Measurements from ENCODE around the gene SEL1L3.

Gene SEL1L3

DNA sequence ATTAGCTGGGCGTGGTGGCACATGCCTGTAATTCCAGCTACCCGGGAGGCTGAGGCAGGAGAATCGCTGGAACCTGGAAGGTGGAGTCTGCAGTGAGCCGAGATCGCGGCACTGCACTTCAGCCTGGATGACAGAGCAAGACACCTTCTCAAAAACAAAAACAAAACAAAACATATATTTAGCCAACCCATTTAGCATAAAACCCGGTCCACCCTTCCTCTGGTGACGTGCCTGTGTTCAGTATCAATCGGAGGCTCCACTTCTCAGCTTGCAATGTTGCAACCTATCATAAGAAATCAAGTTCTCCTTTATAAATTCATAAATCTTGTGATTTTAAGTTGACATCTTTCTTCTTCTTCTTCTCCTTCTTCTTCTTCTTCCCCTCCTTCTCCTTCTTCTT, 133.2 kb downstream of the SEL1L3 start:
- Mint-ChIP-seq H3K36me3 (no peaks in the 10 kb centered on the region), H3K9me3 (no peaks in the 10 kb centered on the region), H3K4me3 (no peak overlapping the region), H3K4me1 (no peaks in the 10 kb centered on the region), H3K27ac (no peak overlapping the region), H3K27me3 (no peaks in the 10 kb centered on the region)

DNA sequence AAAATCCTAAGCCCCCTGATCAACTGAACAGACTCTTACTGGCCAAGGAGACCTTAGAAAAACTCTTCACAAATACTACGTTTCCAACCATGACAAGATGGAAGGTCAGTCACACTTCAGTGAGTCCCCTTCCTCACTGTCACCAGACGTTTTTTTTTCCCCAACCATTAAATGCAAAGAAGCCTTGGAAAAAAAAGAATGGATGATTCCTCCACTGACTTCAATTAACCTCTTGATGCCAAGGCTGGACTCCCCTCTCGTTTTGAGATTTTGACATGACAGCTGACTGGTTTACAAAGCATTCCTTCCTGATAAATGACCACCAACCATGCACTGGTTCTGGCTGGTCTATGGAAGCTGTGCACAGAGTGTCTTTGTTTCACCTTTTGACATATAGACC, 133.9 kb downstream of the SEL1L3 start:
- Mint-ChIP-seq H3K27ac (no peak overlapping the region), H3K4me3 (no peak overlapping the region), H3K27me3 (no peaks in the 10 kb centered on the region), H3K36me3 (no peaks in the 10 kb centered on the region), H3K9me3 (no peaks in the 10 kb centered on the region), H3K4me1 (no peaks in the 10 kb centered on the region)

DNA sequence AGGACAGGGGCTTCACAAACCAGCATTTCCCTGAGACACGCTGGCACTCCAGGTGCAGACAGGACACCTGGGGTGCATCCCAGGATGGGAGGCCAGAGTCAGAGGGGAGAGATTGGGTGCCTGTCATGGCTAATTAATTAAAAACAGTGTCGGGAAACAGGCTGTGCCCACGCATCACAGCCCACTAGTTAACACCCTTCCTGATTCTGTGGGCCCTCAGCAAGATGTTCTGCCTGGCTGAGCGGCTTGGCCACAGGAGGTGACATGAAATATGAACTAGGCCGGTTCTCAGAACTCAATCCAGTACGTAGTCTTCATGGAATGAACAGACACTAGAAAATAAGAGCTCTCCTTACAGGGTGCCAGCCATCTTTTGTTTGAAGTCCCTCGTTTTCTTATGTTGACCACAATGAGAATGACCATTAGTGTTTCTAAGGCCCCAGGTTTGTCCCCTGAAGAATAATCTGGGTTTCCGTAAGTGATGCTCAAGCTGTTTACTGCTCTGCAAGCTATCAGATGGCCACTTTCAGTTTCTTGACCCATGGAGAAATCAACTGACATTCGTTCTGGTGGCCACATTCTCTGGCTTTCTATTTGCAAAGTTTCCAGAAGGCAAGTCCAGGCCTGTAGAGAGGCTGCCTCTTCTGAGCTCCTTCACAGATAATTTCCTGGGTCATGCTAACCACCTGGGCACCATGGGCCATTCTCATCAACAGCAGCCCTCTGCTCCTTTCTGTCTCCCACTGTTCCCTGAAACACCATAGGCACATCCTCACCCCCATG, 134.9 kb downstream of the SEL1L3 start:
- H3K27ac Mint-ChIP-seq, result no peak overlapping the region
- no peaks in the 10 kb centered on the region for H3K36me3 Mint-ChIP-seq
- no peaks in the 10 kb centered on the region for H3K9me3 Mint-ChIP-seq
- no peaks in the 10 kb centered on the region for H3K4me1 Mint-ChIP-seq
- H3K4me3 Mint-ChIP-seq, result no peak overlapping the region
- H3K27me3 Mint-ChIP-seq, result no peaks in the 10 kb centered on the region

DNA sequence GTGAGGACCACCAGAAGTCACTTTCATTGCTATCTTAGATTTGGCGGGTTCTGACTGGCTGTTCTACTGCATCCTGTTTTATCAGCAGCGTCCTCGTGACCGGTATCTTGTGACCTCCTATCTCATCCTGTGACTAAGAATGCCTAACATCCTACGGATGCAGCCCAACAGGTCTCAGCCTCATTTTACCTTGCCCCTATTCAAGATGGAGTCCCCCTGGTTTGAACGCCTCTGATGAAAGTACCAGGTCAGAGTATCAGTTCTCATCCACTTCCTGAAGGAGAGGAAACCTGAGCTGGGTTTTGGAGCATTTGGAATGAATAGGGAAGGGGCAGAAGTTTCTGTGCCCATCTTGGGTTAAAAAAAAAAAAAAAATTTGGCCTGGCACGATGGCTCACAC, 136.9 kb downstream of the SEL1L3 start:
- Mint-ChIP-seq H3K4me1 (no peaks in the 10 kb centered on the region), H3K27ac (no peak overlapping the region), H3K27me3 (no peaks in the 10 kb centered on the region), H3K4me3 (no peak overlapping the region), H3K9me3 (no peaks in the 10 kb centered on the region), H3K36me3 (no peaks in the 10 kb centered on the region)

DNA sequence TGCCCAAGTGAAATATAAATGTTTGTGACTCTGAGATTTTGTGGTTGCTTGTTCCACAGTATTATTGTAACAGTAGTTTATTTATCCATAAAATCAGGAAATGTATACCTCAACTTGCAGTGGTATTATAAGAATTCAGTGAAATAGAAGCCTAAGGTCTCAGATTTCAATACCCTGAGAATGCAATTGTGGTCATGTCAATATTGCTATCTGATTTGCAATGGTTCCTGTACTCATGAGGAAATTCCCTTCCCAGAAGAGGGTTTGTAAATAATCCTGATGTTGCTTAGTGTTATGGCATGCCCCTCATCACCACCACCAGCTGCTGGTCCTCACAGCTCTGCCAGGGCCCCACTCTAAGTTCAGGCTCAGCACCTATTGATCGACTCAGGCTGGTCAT, 139.4 kb downstream of the SEL1L3 start:
- Mint-ChIP-seq H3K4me1 (no peaks in the 10 kb centered on the region), H3K27ac (no peak overlapping the region), H3K4me3 (no peak overlapping the region), H3K36me3 (no peaks in the 10 kb centered on the region), H3K9me3 (no peaks in the 10 kb centered on the region), H3K27me3 (no peaks in the 10 kb centered on the region)

DNA sequence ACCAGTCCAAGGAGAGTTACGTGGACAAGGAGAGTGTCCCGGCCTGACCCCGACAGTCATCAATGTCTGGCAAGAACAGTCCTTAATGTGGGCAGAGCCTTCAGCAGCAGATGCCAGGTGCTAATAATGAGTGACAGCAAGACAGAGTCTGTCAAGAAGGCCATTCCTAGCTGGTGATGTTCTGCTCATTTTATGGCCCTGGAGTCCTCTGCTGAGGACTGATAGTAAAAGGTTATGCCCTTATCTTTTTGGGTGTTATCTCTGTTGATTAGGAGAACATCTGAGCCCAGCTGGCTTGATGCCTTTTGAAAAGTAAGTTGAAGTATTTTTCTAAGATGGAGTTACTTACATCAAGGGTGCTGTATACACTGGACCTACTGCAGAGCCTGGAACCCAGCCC, 139.8 kb downstream of the SEL1L3 start:
- H3K9me3 Mint-ChIP-seq, result no peaks in the 10 kb centered on the region
- no peaks in the 10 kb centered on the region for H3K4me1 Mint-ChIP-seq
- no peak overlapping the region for H3K4me3 Mint-ChIP-seq
- H3K27me3 Mint-ChIP-seq, result no peaks in the 10 kb centered on the region
- H3K36me3 Mint-ChIP-seq, result no peaks in the 10 kb centered on the region
- no peak overlapping the region for H3K27ac Mint-ChIP-seq

DNA sequence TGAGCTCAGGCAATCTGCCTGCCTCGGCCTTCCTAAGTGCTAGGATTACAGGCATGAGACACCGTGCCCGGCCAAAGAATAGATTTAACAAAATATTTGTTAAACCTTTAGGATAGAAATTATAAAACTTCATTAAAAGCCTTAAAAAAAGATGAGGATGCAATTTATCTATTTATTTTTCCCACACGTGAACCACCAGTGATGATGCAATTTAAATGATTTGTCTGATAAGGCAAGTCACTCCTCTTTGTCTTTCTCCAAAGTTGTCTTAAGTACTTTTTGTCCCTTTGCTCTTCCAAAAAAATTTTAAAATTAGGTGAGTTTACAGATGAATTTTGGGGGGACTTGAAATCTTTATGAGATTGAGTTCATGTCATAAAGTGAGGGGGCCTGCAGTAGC, 149.0 kb downstream of the SEL1L3 start:
- Mint-ChIP-seq H3K27me3 (no peaks in the 10 kb centered on the region), H3K27ac (no peak overlapping the region), H3K9me3 (peaks cover under 1% of the 10 kb centered on the region), H3K4me1 (no peaks in the 10 kb centered on the region), H3K36me3 (no peaks in the 10 kb centered on the region), H3K4me3 (no peak overlapping the region)

DNA sequence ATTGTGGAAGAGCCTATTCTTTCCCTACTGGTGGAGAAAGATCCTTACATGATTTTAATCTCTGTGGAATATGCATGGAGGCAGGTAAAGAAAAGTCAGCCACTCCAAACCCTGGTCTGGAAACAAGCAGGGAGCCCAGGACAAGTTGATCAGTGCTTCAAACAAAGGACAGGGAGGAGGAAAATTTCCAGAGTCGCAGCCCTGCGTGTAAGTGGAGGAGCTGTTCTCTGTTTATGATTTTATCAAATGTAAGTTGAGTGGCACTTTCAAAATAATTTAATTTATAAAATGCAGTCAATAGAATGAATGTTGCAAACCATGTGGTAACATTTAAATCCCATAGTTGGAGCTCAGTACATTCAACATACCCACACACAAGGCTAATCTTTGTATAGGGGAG, 150.2 kb downstream of the SEL1L3 start:
- Mint-ChIP-seq H3K36me3 (no peaks in the 10 kb centered on the region), H3K27me3 (no peaks in the 10 kb centered on the region), H3K9me3 (peaks cover 4% of the 10 kb centered on the region), H3K27ac (no peak overlapping the region), H3K4me1 (no peaks in the 10 kb centered on the region), H3K4me3 (no peak overlapping the region)

DNA sequence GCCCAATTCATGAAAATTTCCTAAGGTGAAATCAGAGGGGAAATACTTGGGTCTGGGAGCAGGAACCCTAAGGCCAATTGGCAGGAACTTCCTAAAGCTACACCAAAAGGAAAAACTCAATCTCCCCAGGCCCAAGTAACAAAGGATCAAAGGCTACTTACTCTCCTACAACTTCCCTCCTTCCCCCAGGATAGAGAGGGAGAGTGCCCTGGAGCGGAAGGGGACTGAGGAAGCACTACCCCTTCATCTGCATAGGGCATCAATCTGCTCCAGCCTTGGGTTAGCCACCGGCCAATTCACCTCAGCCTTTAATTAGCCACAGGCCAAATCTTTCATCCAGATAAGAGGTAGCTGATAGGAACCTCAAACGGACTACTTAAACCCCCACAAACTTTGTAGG, 152.2 kb downstream of the SEL1L3 start:
- Mint-ChIP-seq H3K27me3 (no peaks in the 10 kb centered on the region), H3K27ac (no peak overlapping the region), H3K4me3 (no peak overlapping the region), H3K9me3 (peaks cover 4% of the 10 kb centered on the region), H3K4me1 (no peaks in the 10 kb centered on the region), H3K36me3 (no peaks in the 10 kb centered on the region)

DNA sequence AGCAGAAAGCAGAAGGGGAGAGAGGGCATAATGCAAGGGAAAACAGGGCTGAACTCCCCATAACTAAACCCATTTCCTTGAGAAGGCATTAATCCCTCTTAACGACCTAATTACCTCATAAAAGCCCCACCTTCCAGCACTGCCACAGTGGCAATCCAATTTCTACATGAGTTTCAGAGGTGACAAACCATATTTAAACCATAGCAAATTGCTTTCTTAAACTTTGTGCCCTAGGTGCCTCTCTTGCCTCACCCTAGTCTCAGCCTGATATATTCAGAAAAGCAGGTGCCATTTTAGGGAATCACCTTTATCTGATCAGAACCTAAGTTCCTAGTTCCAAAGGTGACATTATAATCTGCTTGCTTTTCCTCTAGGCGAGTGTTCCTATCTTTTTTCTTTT, 158.3 kb downstream of the SEL1L3 start:
- no peaks in the 10 kb centered on the region for H3K4me1 Mint-ChIP-seq
- peaks cover 4% of the 10 kb centered on the region for H3K9me3 Mint-ChIP-seq
- no peak overlapping the region for H3K4me3 Mint-ChIP-seq
- no peaks in the 10 kb centered on the region for H3K36me3 Mint-ChIP-seq
- H3K27ac Mint-ChIP-seq, result no peak overlapping the region
- no peaks in the 10 kb centered on the region for H3K27me3 Mint-ChIP-seq

DNA sequence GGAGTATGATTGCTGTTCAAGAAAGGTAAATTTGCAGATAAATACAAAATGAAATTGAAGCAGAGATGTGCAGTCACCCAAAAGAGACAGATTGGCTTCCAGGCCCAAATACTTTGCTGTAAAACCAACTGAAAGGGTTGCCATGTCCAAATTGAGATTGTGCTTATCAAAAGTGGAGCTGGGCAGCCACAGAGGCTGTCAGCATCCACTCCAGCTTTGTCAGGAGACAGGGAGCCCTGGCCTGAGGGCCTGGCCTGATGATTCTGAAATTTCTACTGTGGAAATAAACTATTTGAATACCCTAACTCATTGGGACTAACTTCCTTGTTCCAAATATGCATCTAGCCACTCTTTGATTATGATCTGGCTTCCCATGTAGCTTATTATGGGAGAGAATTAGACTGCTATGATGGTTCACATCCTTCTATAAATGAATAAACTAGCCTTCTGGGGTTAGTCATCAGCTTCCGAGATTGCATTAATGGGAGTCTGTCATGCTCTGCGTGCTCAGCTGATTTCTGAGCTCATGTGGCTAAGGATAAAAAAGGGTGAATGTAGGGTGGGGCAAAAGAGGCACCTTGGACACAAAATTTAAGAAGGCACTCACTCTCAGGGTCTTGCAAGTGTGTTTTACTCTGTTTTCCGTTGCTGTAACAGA, 158.9 kb downstream of the SEL1L3 start:
- Mint-ChIP-seq H3K4me3 (no peak overlapping the region), H3K27me3 (no peaks in the 10 kb centered on the region), H3K27ac (no peak overlapping the region), H3K36me3 (no peaks in the 10 kb centered on the region), H3K9me3 (peaks cover 4% of the 10 kb centered on the region), H3K4me1 (no peaks in the 10 kb centered on the region)

DNA sequence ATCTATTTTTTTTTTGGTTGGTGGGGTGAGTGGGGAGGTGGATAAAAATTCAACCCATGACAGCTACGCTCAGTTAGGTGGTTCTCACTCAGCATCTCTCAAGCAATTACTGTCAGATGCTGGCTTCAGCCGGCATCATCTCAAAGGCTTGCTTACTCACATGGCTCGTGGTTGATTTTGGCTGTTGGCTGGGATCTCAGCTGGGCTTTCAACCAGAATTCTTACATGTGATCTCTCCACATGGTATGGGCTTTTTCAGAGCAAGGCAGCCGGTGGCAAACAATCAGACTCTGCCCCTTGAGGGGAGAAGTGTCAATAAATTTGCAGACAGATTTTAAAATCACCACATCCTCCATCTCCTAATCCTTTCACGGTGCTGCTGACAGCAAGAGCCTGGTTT, 159.9 kb downstream of the SEL1L3 start:
- no peak overlapping the region for H3K27ac Mint-ChIP-seq
- H3K4me3 Mint-ChIP-seq, result no peak overlapping the region
- H3K27me3 Mint-ChIP-seq, result no peaks in the 10 kb centered on the region
- no peaks in the 10 kb centered on the region for H3K9me3 Mint-ChIP-seq
- H3K36me3 Mint-ChIP-seq, result no peaks in the 10 kb centered on the region
- no peaks in the 10 kb centered on the region for H3K4me1 Mint-ChIP-seq

DNA sequence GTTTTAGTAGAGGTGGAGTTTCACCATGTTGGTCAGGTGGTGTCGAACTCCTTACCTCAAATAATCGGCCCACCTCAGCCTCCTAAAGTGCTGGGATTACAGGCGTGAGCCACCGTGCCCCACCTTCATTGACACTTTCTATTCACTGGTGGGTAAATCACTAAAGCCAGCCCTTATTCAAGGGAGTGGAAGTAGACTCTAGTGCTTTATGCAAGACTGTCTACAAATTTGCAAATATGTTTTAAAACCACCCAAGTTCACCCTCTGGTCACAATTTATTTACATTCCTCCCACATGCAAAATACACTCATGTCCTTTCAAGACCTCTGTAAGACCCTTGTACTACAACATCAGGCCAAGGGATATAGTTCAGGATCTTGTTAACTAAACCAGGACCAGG, 162.1 kb downstream of the SEL1L3 start:
- Mint-ChIP-seq H3K27me3 (no peaks in the 10 kb centered on the region), H3K27ac (no peak overlapping the region), H3K36me3 (no peaks in the 10 kb centered on the region), H3K4me1 (no peaks in the 10 kb centered on the region), H3K4me3 (no peak overlapping the region), H3K9me3 (no peaks in the 10 kb centered on the region)

DNA sequence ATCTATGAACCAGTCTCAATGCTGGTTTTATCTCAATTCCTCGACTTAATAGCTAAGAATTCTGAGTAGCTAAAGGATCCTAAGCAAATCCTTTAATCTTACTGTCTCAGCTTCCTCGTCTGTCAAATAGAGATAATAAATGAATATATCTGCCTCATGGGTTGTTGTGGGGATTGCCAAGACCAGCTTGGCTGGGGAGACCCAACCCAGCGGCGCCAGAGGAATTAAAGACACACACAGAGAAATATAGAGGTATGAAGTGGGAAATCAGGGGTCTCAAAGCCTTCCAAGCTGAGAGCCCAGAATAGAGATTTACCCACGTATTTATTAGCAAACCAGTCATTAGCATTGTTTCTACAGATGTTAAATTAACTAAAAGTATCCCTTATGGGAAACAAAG, 165.3 kb downstream of the SEL1L3 start:
- H3K4me3 Mint-ChIP-seq, result no peak overlapping the region
- H3K4me1 Mint-ChIP-seq, result no peaks in the 10 kb centered on the region
- H3K27me3 Mint-ChIP-seq, result peaks cover 5% of the 10 kb centered on the region
- H3K36me3 Mint-ChIP-seq, result no peaks in the 10 kb centered on the region
- H3K27ac Mint-ChIP-seq, result no peak overlapping the region
- no peaks in the 10 kb centered on the region for H3K9me3 Mint-ChIP-seq
